Psoas muscle (tissue), 8 donors: ENCODE results near the gene CHI3L1. TPM values are rescaled to one million over a fixed set of nuclear protein-coding genes. Genes with fewer than 3 reads are reported as not detected.

Experiments used
- ATAC-seq, 4 donors: fragments of 200-7000 bp; cut with Tn5 transposase; one replicate each; pipeline ENCODE4 v1.9.1; 2020; ENCODE audit warnings: moderate library complexity in 3 of 4, mild to moderate bottlenecking in 2 of 4
- DNase-seq, 2 donors: peaks; one replicate each; pipeline ENCODE4 v3.0.0-alpha.2; 2020
- H3K27ac ChIP-seq: fragments of 200-600 bp; one replicate; pipeline ENCODE4 v1.8.0; 2022
- H3K27me3 ChIP-seq, 3 donors: fragments of 200-600 bp in 1 of 3; one replicate each; pipeline versions ENCODE4 v1.6.1 to v1.8.0; 2013 to 2022; ENCODE audit warnings: low read length in 2 of 3, mild to moderate bottlenecking in 2 of 3, moderate library complexity in 1 of 3; ENCODE audit not compliant: insufficient read depth in 3 of 3
- H3K36me3 ChIP-seq, 2 donors: fragments of 200-600 bp in 1 of 2; one replicate each; pipeline versions ENCODE4 v1.6.1 to v1.8.0; 2013 to 2022; ENCODE audit warnings: low read depth in 1 of 2, mild to moderate bottlenecking in 1 of 2, moderate library complexity in 1 of 2; ENCODE audit not compliant: insufficient read depth in 1 of 2
- H3K4me1 ChIP-seq: fragments of 200-600 bp; one replicate; pipeline ENCODE4 v1.8.0; 2022
- H3K4me3 ChIP-seq: fragments of 200-600 bp; one replicate; pipeline ENCODE4 v1.8.0; 2022; ENCODE audit warnings: mild to moderate bottlenecking
- H3K9me3 ChIP-seq: fragments of 200-600 bp; one replicate; pipeline ENCODE4 v1.8.0; 2022
- CTCF ChIP-seq: fragments of 200-600 bp; IDR thresholded peaks from one replicate; pipeline ENCODE4 v1.8.0; 2022; ENCODE audit warnings: antibody characterized with exemption
- WGBS, 3 donors: extraction: QIAGEN DNeasy Blood & Tissue Kit; methylation state at CpG; one replicate each; pipeline versions ENCODE4 v1.1.6 to v1.1.7; 2013; 5-methylcytosine and 5-hydroxymethylcytosine counted together
- intact Hi-C, 2 donors: fragments of 100-400 bp; cut with DNase I; formaldehyde crosslinking; loops; one replicate each; pipeline versions ENCODE4 v1.11.0 to v1.14.2; 2022
- polyA plus RNA-seq, 3 donors: library from polyadenylated mRNA; stranded (reverse); fragments of 200-250 nt; gene quantifications; one replicate each; pipeline ENCODE4 v1.2.3, GENCODE V29; 2013
- total RNA-seq, 4 donors: library from RNA; stranded (reverse); fragmentation: NEBNext Ultra II Directional in 2 of 4; extraction: Animal tissue kit (Norgen Biotek cat#: 25700) in 2 of 4; gene quantifications; one replicate each; pipeline versions ENCODE4 v1.2.1 to v1.2.4, GENCODE V29; 2021 to 2023
- donor health status: healthy with polysubstance abuse.
- donor health status: DM: no; HTN: no; CAD: no; lungs with moderate emphysema.
- donor health status: Bipolar disorder and iron deficiency.
- donor health status: healthy.
- donor health status: DM: yes; HTN: yes; CAD: no.
- donor health status: DM: no; HTN: no; CAD: no.
- donor health status: DM: no; HTN: no; CAD: no.
- donor health status: DM: yes; HTN: yes; CAD: no.

Gene CHI3L1
- total and polyA plus RNA-seq, 7 donors: 1.7 to 156 (median 9.9) TPM

GRCh38 chr1:203170625-203171330 is 15.7 kb downstream of the CHI3L1 start:
- peaks cover 0 to 16% of the 10 kb centered on the region in 2 donors for H3K36me3 ChIP-seq
- intact Hi-C loops: loop anchor here (5.0 kb wide), 2 partner anchors 47 to 48 kb away; no protein-coding TSS in a partner anchor
- DNase-seq: no peak
- 86 to 90% (median 88%) methylated on average over 8 of the region's 8 CpGs for WGBS, 3 donors
- no peak overlapping the region for H3K4me3 ChIP-seq
- H3K27ac ChIP-seq: peak overlapping the region; percentile 16
- no peak for TF ChIP-seq CTCF
- no peaks in the 10 kb centered on the region for H3K27me3 ChIP-seq
- H3K9me3 ChIP-seq: no peaks in the 10 kb centered on the region
- peaks cover 29% of the 10 kb centered on the region for H3K4me1 ChIP-seq
- ATAC-seq: no peak

DNA sequence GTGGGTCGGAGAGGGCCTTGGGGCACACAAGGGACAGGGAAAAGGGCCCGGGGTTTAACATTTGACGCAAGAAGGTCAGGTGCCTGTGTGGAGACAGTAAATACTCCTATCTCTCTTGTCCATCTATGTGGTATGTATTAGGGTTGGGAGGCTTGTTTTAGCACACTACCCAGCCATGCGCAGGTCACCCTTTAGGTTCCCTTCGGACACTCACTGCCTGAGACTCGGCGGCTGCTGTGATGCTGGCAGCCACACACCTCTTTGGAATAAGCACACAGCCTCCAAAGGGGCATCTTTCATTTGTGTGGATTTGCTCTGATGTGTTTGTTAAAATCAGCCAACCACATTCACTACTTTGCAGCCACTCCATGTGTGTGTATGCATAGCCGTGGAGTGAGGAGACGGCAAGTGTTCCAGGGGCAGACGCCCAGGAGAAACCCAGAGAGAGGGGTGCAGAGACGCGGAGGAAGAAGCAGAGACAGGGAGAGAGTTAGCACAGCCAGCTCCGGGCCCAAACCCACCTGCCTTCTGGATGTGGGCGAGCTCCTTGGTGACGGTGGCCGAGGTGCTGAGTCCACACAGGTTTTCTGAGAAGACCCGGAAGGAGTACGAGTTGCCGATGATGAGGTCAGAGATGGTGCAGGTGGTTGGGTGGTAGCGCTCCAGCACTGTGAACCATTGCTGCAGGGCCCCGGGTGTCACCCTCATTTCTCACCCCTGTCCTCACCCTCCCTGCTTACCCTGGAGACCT is 16.6 kb downstream of the CHI3L1 start:
- peaks cover 0 to 22% of the 10 kb centered on the region in 2 donors for H3K36me3 ChIP-seq
- no peak overlapping the region for H3K27ac ChIP-seq
- no peak overlapping the region for H3K4me3 ChIP-seq
- H3K27me3 ChIP-seq: no peaks in the 10 kb centered on the region
- H3K9me3 ChIP-seq: no peaks in the 10 kb centered on the region
- intact Hi-C loops: loop anchor here (5.0 kb wide), 2 partner anchors 47 to 48 kb away; no protein-coding TSS in a partner anchor
- TF ChIP-seq CTCF: no peak
- WGBS, 3 donors: 91 to 93% (median 91%) methylated on average over 21 of the region's 21 CpGs
- no peak for ATAC-seq
- peaks cover 21% of the 10 kb centered on the region for H3K4me1 ChIP-seq
- DNase-seq: no peak

DNA sequence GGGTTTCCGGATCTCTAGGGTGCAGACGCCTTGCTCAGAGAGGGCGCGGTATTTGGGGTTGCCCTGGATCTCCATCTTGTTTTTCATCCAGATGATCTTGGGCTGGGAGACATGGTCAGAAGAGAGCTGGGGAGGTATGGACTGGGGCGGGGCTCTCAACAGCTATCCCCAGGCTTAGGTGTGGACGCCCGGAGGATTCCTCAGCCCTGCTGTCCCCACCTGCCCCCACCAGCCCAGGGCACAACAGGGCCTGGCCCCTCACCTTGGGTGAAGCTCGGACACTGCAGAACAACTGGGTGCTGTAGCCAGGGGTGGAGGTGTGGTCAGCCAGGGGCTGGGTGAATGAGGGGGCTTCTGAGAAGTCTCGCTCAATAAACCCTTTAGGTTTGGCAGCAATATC is 17.5 kb downstream of the CHI3L1 start:
- Histone ChIP-seq H3K4me1 (peaks cover 14% of the 10 kb centered on the region), H3K27ac (no peak overlapping the region), H3K27me3 (no peaks in the 10 kb centered on the region), H3K36me3 (peaks cover 0 to 22% of the 10 kb centered on the region in 2 donors), H3K4me3 (no peak overlapping the region), H3K9me3 (no peaks in the 10 kb centered on the region)
- DNase-seq: no peak
- intact Hi-C loops: no loop called here
- TF ChIP-seq CTCF: no peak
- no peak for ATAC-seq
- 92 to 95% (median 92%) methylated on average over 9 of the region's 9 CpGs for WGBS, 3 donors

GRCh38 chr1:203168256-203168786 is 18.2 kb downstream of the CHI3L1 start:
- 93 to 97% (median 95%) methylated on average over 12 of the region's 12 CpGs for WGBS, 3 donors

More at GRCh38 chr1:203168256-203168786, 18.2 kb downstream of the CHI3L1 start:
- DNase-seq (peak in 1 of 2 donors; percentile 42), ATAC-seq (no peak)
- Histone ChIP-seq H3K4me3 (no peak overlapping the region), H3K4me1 (peaks cover 8% of the 10 kb centered on the region), H3K9me3 (no peaks in the 10 kb centered on the region), H3K27ac (no peak overlapping the region), H3K36me3 (peaks cover 0 to 22% of the 10 kb centered on the region in 2 donors), H3K27me3 (no peaks in the 10 kb centered on the region)
- TF ChIP-seq CTCF: no peak
- intact Hi-C loops: no loop called here
